GM18870 (cell line): ENCODE measurements around the gene KCNN3.

ENCODE experiments used
- ATAC-seq: cut with Tn5 transposase; IDR thresholded peaks from one replicate; pipeline ENCODE4 v1.9.1; 2021; ENCODE audit warnings: moderate library complexity; ENCODE audit not compliant: unreplicated experiment

KCNN3 gene

DNA sequence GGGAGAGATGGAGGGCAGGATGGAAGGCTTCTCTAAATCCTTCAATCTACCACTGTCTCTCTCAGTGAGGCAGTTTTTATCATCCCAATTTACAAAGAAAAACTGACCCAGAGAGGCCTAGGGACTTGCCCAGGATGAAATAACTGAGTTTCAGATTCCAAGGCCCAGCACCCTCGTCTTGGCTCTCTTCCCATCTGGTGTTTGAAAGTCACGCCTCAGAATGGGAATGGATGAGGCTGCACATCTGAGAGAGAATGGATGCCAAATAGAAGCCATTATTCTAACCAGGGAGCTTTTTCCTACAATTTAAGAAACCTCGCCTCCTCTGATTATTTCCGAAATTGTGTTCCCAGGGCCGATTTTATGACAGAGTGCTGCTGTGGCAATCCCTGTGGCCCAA, 10.6 kb upstream of the KCNN3 start:
- ATAC-seq: no peak

DNA sequence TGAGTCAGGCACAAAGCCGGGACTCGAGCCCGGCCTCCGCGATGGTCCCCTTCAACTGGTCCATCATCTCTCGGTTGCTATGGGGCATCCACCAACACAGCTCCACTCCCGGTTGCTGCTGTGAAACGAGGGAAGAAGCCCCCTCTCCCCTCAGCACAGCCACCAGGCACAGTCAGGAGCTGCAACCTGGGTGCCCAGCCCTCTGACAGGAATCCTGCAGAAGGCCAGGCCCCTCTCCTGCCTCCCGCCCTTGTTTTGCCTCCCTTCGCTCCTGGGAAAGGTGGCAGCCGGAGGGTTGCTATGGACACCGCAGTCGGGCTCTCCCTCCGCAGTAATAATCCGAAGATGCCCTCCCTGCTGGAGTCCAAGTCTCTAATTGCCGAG, 8.9 kb upstream of the KCNN3 start:
- ATAC-seq: no peak

GRCh38 chr1:154878371-154879037, 8.4 kb upstream of the KCNN3 start:
- ATAC-seq: no peak

DNA sequence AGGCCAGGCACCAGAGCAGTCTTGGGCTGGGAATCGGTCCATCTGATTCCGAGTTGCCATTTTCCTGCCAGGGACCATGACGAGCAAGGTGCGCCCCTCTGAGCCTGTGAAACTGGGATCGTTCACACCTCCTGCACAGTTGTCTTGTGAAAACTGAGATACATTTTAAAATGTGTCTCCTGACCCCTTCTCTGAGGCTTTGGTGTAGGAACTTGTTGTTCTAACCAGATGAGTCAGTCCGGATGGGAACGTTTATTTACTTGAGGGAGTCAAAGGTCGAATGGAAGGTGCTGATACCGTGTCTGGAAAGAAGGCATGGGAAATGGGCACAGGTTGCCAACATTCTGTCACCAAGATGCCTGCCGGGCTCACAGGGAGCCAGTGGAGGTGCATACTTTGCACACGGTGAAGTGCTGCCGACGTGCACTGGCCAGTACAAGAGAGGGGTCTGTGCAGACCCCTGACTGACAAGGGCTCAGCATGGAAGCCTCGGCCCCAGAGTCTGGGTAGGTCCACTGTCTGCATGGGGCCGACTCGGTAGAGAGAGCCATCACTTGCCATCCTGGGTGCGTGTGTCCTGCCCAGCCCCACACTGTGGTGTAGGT, 7.4 kb upstream of the KCNN3 start:
- no peak for ATAC-seq

- ATAC-seq: no peak
These were observed 6.8 kb upstream of the KCNN3 start for GRCh38 chr1:154876842-154877369.

DNA sequence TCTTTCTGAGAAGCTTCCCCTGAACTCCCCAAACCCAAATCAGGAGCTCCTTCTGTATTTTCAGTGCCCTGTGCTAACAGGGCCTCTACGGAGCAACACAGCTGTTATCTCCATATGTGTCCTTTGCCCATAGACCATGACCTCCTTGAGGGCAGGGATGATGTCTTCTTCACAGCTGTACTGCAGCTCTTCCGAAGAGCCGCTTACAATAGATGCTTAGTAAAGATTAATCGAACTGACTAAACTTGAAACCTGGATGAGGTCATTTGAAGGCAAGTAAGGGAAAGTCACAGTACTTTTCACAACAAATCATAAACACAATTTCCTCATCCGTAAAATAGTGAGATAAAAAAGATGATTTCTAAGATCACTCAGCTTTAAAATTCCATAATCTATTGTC, 4.4 kb upstream of the KCNN3 start:
- ATAC-seq: no peak

DNA sequence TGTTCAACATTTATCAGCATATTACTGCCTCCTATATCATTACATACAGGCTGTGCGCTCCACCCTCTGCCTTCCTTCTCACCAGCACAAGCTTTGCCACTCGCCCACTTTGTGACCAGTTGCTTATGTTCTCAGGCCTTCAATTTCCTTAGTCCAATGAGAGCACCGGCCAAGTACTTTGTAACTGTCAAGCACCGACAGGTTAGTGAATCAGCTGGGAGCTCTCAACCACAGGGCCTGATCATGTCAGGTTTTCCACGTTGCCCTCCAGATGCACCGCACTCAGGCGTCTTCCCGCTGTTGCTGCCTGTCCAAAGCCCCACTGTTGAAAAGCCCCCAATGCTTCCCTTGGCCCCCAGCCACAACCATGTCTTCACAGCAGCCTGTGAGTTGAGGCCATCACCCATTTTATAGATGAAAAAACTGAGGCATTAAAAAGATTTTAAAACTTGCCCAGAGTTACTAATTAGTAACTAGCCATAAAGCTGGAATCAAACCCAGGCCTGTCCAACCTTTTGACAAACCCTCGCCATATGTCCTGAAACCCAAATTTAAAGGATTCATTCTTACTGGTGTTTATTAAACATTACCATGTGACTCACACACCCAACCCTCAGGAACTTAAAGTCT, 3.4 kb upstream of the KCNN3 start:
- no peak for ATAC-seq

GRCh38 chr1:154871374-154871773, 1.3 kb upstream of the KCNN3 start:
- no peak for ATAC-seq

- ATAC-seq: no peak
These were observed 653 bp upstream of the KCNN3 start for GRCh38 chr1:154870734-154871133.

DNA sequence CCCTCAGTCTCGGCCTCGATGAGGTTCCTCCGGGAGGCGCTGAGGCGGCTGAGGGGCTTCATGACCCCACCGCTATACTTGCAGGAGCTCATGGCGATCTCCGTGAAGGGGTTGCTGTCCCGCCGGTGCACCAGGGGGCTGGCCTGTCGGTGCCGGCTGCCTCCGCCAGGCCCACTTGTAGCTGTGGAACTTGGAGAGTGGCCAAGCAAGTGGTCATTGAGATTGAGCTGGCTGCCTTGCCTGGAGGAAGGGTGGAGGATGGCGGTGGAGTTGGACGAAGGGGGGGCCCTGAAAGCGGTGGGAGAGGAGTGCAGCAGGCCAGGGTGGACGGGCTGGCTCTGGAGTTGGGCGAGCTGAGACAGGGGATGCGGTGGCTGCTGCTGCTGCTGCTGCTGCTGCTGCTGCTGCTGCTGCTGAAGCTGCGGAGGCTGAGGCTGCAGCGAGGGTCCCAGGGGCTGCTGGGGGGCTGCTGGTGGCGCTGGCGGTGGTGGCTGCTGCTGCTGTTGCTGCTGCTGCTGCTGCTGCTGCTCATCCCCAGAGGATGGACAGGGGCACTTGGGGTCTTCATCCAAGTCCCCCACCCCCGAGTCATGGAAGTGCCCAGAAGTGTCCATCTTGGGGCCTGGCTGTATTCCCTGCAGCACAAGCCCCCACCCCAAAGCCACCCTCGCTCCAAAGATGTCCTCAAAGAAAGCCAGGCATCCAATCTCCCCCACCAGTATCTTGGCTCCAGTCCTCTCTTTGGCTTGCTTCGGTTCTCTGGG, 548 bp downstream of the KCNN3 start:
- ATAC-seq: no peak

DNA sequence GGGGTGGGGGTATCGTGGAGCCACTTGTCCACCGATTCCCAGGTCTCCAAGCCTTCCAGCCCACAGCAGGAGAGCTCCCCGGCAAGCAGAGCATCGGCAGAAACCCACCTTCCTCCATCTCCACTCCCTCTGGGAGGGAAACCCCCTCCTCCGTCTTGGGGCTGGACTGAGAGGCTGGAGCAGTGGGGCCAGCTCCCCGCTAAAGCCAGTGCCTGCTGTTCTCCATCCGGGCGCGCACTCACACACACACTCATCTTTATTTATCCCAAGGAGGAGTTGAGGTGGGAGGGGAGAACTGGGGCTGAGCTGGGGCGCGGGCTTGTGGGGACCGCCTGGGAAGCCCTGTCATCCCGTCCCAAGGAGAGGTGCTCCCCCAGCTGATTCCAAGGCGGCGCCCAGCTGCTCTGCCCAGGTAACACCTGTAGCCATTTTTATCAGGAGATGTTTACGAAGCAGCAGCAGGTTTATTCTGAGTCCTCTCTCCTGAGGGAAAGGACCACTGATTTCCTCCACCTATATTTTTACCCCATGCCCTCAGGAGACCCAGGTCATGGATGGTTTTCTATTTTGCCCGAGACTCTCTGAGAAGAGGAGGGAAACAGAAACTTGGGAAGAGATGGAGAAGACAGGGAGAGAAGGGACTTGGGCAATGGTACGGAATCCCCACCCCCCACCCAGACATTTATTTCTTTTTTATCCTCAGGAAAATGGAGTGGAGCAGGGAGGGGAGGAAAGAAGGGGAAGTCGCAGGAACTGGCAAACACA, 2.1 kb downstream of the KCNN3 start:
- ATAC-seq: no peak

- no peak for ATAC-seq
These were observed 2.8 kb downstream of the KCNN3 start for GRCh38 chr1:154867064-154867825.

GRCh38 chr1:154866257-154867063, 3.6 kb downstream of the KCNN3 start:
- no peak for ATAC-seq

GRCh38 chr1:154865442-154866256, 4.4 kb downstream of the KCNN3 start:
- no peak for ATAC-seq

DNA sequence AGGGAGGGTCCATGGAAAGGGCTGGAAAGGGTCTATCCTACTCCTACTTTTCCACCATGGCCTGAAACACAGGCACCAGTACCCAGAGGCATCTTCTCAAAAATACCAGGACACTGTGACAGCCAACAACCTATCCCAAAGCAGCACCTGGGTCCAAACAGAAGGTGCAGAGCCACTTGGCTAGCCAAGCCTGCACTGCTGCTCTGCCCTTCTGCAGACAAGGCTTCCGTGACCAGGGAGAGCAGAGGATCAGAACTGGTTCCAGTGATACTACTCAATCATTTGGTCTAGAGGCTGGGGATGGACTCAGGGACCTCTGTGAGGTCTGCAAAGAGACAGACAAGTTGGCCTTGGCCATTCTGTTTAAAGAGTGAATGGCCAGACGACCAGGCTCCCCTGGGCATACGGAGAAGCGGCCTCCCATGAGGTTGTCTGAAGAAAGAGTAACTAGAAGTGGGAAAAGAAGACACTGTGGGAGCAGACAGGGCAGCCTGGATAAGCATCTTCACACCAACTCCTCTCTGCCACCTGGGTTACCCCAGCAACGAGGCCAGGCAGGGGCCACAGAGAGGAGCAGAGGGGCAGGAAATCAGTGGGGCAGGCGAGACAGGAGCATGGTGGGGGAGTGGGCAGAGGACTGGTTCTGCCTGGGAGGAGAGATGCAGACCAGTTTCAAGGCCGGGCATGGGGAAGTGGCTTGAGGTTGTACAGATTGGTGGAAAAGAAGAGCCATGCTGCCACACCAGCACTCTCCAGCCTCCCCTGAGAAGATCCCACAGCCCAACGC, 5.7 kb downstream of the KCNN3 start:
- no peak for ATAC-seq

- no peak for ATAC-seq
These were observed 6.5 kb downstream of the KCNN3 start for GRCh38 chr1:154863315-154864174.

GRCh38 chr1:154862907-154863306, 7.2 kb downstream of the KCNN3 start:
- no peak for ATAC-seq
